ENCODE results near the gene GPR17.

GPR17 gene

DNA sequence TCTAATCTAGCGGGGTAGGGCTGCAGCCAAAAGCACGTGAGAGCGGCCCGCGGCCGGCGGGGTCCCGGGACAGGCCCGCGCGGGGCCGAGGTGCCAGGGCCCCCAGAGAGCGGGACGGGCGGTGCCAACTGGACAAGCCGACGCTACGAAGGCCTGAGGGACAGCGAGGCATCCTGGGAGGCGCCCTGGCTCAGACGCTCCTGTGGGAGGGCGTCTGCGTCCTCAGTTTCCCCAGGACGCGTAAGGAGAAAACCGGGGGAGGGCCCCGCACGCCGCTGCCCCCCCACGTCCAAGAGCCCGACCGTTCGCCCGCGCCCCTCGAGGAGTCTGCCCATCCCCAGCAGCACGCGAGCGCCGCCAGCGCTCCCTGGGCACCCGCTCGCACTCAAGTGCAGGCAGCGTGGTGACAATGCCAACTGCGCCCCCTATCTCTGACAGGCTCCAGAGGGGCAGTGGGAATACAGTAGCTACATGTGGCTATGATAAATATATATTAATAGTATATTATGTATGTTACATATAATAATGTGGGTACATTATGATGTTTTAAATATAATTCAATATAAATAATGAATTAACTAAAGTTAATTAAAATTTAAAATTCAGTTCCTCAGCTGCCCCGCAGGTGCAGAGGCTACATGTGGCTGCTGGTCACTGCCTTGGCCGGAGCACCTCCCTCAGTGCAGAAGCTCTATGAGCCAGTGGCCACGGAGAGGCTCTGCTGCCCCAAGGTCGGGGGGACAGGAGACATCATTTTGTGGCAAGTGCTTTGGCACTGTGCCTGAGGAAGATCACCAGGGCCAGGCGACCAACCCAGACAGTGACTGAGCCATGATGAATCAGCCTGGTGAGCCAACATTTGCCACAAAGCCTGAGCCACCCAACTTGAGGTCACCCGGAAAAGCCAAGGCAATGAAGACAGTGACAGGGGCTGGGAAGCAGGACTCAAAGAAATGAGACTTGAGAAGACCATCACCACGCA lies 49.8 kb downstream of the GPR17 start:
- DNase-seq: peak; percentile 4

DNA sequence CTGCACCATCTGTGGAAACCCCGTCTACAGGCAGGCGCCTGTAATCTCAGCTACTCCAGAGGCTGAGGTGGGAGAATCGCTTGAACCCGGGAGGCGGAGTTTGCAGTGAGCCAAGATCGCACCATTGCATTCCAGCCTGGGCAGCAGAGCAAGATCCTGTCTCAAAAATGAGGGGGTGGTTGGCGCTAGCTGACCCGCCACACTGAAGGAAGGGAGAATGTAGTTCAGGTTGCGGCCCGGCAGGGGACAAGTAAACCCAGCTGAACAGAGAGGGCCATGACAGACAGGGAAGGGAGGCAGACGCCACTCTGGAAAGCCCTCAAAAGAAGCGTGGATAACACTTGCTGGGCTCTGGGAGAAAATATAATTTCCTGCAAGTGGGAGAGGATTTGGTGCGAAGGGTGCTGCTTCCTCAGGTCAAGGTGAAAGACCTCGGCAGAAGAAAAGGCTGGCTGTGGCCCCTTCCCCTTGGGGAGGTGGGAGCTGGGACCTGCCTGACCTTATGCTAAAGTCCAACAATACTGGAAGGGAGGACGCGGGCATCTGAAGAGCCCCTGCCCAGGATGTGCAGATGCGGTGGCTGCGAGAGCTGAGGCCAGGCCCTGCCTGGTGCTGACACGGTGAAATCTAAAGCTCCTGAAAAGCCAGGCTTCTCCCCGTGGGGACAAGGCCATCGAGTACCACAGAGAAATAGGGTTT lies 51.7 kb downstream of the GPR17 start:
- no peak for DNase-seq

DNA sequence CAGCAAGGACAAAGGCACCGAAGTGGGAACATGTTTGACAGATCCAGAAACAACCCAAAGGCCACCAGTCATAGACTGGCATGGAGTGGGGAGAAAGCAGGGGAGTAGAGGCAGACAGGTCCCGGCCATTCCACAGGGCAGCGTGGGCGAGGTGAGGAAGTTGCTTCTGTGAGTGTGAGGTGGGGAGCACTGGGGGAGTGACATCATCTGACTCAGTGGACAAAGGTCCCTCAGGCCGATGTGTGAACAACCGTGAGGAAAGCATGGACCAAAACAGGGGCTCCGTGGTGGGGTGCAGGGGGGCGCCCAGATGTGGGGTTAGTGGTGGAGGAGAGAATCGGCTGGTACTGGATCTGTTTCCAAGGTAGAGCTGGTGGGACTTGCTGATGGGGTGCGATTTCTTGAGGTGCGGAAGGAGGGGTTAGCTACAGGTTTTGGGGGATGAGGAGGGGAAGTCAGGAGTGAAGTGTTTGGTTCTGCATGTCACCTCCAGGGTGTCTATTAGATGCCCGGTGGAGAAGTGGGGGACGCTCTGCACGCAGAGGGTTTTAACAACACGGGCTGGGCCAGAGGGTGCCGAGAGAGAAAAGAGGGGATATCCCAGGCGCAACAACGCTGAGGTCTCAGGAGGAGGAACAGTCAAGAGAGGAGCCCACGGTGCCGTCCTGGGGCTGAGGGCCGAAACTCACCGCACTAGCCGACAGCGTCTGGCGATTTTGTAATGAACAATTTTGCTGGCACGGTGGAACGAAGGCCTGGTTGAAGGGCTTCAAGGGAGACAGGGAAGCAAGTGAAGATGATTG lies 52.8 kb downstream of the GPR17 start:
- DNase-seq: no peak

DNA sequence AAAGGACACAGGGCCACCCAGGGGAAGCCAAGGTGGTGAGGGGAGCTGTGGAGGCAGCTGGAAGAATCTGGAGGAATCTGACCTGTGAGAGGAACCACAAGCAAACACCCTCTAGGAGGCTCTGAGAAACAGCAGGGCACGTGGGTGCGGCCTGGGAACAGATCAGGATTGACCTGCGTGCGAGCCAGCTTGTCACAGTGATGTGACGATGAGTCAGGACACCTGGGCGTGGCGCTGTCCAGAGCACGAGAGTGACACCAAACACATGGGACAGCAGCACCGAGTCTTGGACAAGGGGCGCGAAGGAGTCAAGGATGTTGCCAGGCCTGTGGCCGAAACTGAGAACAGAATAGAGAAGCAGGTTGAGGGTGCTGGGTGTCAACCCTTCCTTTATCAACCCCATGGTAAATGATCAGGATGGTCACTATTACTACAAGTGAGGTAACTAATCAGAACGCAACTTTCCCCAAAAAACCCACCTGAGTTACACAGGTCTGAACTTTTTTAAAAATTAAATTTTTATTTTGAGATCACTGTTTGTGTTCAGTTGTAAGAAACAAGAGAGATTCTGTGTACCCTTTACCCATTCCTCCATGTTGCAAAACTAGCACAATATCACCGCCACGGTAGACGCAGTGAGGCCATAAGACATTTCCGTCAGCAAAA lies 54.7 kb downstream of the GPR17 start:
- DNase-seq: no peak

DNA sequence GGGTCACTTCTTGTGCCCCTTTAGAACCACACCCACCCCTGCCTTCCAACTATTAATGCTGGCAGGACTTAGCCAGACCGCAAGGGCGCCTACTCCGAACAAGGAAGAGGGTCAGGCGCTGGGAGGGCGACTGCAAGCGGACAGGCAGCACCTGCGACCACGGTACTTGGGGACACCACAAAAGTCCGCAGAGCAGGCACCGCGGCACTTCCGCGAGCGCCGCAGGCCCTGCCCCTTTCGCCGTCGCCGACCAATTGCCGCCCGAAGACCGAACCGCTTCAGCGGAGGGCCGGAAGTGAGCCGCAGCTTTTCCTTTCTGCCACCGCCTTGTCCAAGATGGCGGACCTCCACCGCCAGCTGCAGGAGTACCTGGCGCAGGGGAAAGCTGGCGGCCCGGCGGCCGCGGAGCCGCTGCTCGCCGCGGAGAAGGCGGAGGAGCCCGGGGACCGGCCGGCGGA lies 55.3 kb downstream of the GPR17 start, which contains the start of gene SFT2D3:
SFT2D3 (plus strand) TSS at position 305 of the 458 bp plus-strand sequence; CDS start at position 337, 32 bp downstream.
- DNase-seq: peak; percentile 91

DNA sequence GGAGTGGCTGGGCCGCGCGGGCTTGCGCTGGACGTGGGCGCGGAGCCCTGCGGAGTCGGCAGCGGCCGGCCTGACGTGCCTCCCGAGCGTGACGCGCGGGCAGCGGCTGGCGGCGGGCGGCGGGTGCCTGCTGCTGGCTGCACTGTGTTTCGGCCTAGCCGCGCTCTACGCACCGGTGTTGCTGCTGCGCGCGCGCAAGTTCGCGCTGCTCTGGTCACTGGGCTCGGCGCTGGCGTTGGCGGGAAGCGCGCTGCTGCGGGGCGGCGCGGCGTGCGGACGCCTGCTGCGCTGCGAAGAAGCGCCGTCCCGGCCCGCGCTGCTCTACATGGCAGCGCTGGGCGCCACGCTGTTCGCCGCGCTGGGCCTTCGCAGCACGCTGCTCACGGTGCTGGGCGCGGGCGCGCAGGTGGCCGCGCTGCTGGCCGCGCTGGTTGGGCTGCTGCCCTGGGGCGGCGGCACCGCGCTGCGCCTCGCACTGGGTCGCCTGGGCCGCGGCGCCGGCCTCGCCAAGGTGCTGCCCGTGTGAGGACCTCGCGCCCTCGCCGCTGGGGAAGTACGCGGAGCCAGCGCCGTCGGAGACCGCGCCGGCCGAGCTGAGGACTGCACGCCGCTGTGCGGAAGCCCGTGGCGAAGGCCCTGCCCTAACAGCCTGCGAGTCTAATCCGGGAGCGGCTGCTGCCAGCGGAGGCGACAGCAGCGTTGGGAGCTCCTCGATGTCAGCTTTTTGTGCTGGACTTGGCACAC lies 55.9 kb downstream of the GPR17 start:
- DNase-seq: peak; percentile 79
